ENCODE measurements around the gene MPRIP.

GRCh38 chr17:17096438-17097178 is 54.4 kb downstream of the MPRIP start:
- TF ChIP-seq CTCF (IDR thresholded peaks at IDR 0.05), result no peak
- TF ChIP-seq EZH2 (IDR thresholded peaks at IDR 0.05; ENCODE audit: borderline replicate concordance, insufficient read depth, low read depth, low read length, poor library complexity, severe bottlenecking), result no peak
